Kidney (tissue), 14 donors: Measurements from ENCODE around the gene TRPM2. TPM values are rescaled to one million over a fixed set of nuclear protein-coding genes. Genes with fewer than 3 reads are reported as not detected.
"Not testable (repeated sequence)": the region's sequence is repeated elsewhere in the genome, so short reads cannot be mapped to it uniquely, and the experiment has no call there.

ENCODE experiments used
- DNase-seq, 5 donors: peaks; one replicate each; pipeline ENCODE4 v3.0.0-alpha.2; 2013 to 2020
- FAIRE-seq: peaks from 2 replicates; lab custom pipeline; 2012; peaks lifted over from hg19 to GRCh38; lab: Jason Lieb, UNC
- H3K27ac ChIP-seq, 2 donors: one replicate each; pipeline ENCODE4 v1.7.0; 2013; ENCODE audit warnings: low read depth in 2 of 2, low read length in 2 of 2, inconsistent platforms in 1 of 2
- H3K27me3 ChIP-seq: one replicate; pipeline ENCODE4 v1.7.1; 2013; ENCODE audit warnings: low read length, inconsistent platforms; ENCODE audit not compliant: control insufficient read depth, insufficient read depth
- H3K36me3 ChIP-seq, 3 donors: one replicate each; pipeline versions ENCODE4 v1.7.0 to v1.7.1; 2013; ENCODE audit warnings: low read length in 3 of 3, control low read depth in 1 of 3, inconsistent platforms in 1 of 3; ENCODE audit not compliant: insufficient read depth in 3 of 3, control insufficient read depth in 2 of 3
- H3K4me1 ChIP-seq, 3 donors: one replicate each; pipeline versions ENCODE4 v1.7.0 to v1.7.1; 2013; ENCODE audit warnings: low read length in 3 of 3, inconsistent platforms in 1 of 3, low read depth in 1 of 3; ENCODE audit not compliant: control insufficient read depth in 2 of 3, insufficient read depth in 2 of 3
- H3K4me3 ChIP-seq, 3 donors: one replicate each; pipeline versions ENCODE4 v1.7.0 to v1.8.1; 2013; ENCODE audit warnings: low read length in 3 of 3, control low read depth in 1 of 3, inconsistent platforms in 1 of 3
- H3K9ac ChIP-seq, 3 donors: one replicate each; pipeline versions ENCODE4 v1.7.0 to v1.7.1; 2013; ENCODE audit warnings: low read length in 3 of 3, control low read depth in 1 of 3, inconsistent platforms in 1 of 3
- H3K9me3 ChIP-seq, 3 donors: one replicate each; pipeline versions ENCODE4 v1.7.0 to v1.7.1; 2013; ENCODE audit warnings: low read length in 3 of 3, control low read depth in 1 of 3, inconsistent platforms in 1 of 3; ENCODE audit not compliant: control insufficient read depth in 2 of 3, insufficient read depth in 1 of 3
- intact Hi-C: fragments of 100-400 bp; cut with DNase I; formaldehyde crosslinking; loops from one replicate; pipeline ENCODE4 v1.11.1; 2022
- polyA plus RNA-seq: library from polyadenylated mRNA; stranded (reverse); fragments of 350-450 nt; fragmentation: Illumina TruSeq; extraction: RNeasy Lipid Tissue Mini Kit (QIAGEN cat#74804); gene quantifications from one replicate; pipeline ENCODE4 v1.2.3, GENCODE V29; 2014; ENCODE audit warnings: low read depth, low replicate concordance; ENCODE audit not compliant: insufficient read depth
- total RNA-seq: library from RNA; stranded (reverse); fragmentation: NEBNext Ultra II Directional; extraction: Animal tissue kit (Norgen Biotek cat#: 25700); gene quantifications from one replicate; pipeline ENCODE4 v1.2.1, GENCODE V29; 2021
- TF ChIP-seq, protein P1 (sequence below): IDR thresholded peaks from 3 replicates; pipeline ENCODE4 v1.5.1; 2012; ENCODE audit warnings: mild to moderate bottlenecking, moderate library complexity, borderline replicate concordance; ENCODE audit not compliant: insufficient read depth; ENCODE audit errors: extremely low read depth
- donor health status: control.
- donor health status: control.
- donor health status: control.
- donor health status: control.
- donor health status: control.
- donor health status: DM: yes; HTN: yes; CAD: no.
- donor health status: Normal renal cell carcinoma (clear cell type).

Gene TRPM2
- total and polyA plus RNA-seq, 2 donors from 2014 or later, result 2.0 to 11.5 TPM

DNA sequence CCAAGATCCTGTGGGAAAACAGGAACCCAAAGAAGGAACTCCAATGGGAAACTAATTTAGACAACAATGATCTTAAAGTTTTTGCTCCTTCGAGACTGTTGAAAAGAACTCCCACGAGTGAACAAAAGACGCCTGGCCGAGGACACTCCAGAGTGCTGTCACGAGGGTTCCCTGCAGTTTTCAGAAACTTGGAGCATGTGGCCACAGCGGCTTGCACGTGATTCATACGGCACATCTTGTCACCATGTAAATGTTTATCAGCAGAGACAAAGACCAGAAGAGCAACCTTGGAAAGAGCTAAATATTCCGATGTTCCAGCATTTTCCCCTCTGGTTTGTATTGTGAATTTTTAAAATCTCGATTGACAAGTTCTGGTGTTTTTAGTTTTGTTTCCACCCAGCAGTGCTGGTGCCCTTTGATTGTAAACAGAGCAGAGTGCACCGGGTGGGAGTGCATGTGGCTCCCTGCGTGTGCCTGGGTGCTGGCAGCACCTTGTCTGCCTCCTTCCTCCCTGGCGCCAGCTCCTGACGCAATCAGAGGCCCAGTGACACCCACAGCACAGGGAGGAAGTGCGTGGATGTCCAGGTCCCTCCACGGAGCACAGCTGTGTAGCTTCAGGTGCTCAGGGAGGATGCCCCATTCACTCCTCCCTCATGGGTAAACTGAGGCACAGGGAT, 124.8 kb downstream of the TRPM2 start:
- DNase-seq (no peak), FAIRE-seq (no peak)
- Histone ChIP-seq H3K4me3 (no peak overlapping the region), H3K27me3 (no peaks in the 10 kb centered on the region), H3K9me3 (no peaks in the 10 kb centered on the region), H3K9ac (no peak overlapping the region), H3K36me3 (no peaks in the 10 kb centered on the region), H3K4me1 (no peaks in the 10 kb centered on the region), H3K27ac (no peak overlapping the region)
- TF ChIP-seq, protein P1, sequence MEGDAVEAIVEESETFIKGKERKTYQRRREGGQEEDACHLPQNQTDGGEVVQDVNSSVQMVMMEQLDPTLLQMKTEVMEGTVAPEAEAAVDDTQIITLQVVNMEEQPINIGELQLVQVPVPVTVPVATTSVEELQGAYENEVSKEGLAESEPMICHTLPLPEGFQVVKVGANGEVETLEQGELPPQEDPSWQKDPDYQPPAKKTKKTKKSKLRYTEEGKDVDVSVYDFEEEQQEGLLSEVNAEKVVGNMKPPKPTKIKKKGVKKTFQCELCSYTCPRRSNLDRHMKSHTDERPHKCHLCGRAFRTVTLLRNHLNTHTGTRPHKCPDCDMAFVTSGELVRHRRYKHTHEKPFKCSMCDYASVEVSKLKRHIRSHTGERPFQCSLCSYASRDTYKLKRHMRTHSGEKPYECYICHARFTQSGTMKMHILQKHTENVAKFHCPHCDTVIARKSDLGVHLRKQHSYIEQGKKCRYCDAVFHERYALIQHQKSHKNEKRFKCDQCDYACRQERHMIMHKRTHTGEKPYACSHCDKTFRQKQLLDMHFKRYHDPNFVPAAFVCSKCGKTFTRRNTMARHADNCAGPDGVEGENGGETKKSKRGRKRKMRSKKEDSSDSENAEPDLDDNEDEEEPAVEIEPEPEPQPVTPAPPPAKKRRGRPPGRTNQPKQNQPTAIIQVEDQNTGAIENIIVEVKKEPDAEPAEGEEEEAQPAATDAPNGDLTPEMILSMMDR, result no peak
- intact Hi-C loops, result no loop called here

DNA sequence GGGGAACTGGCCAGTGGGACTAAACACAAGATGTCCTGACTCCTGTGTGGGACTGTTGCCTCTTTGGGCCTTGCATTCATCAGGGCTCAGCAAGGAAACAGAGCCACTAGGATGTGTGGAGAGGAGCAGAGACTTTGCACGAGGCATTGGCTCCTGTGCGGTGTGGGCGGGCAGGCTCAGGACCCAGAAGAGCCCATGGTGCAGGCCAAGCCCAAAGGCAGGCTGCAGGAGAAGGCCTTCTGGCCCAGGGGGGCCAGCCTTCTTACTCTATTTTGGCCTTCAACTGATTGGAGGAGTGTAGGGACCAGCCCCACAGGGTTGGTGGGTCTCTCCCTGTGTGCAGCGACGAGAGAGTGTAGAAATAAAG, 125.4 kb downstream of the TRPM2 start:
- Histone ChIP-seq H3K36me3 (no peaks in the 10 kb centered on the region), H3K27ac (no peak overlapping the region), H3K9ac (no peak overlapping the region), H3K27me3 (no peaks in the 10 kb centered on the region), H3K4me1 (no peaks in the 10 kb centered on the region), H3K4me3 (no peak overlapping the region), H3K9me3 (no peaks in the 10 kb centered on the region)
- DNase-seq (no peak), FAIRE-seq (no peak)
- intact Hi-C loops, result no loop called here
- TF ChIP-seq, protein P1, result no peak

DNA sequence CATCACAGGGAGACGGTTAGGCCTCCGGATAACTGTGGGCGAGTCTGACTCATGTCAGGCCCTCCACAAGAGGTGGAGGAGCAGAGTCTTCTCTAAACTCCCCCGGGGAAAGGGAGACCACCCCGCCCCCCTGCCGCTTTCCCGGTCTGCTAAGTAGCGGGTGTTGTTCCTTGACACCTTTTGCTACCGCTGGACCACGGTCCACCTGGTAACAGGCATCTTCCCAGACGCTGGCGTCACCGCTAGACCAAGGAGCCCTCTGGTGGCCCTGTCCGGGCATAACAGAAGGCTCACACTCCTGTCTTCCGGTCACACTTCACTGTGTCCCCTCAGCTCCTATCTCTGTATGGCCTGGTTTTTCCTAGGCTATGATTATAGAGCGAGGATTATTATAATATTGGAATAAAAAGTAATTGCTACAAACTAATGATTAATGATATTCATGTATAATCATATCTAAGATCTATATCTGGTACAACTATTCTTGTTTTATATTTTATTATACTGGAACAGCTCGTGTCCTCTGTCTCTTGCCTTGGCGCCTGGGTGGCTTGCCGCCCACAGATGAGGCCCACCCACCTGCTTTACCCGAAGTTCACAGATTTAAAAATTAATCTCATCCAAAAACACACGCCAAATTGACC, 126.3 kb downstream of the TRPM2 start:
- H3K4me1 ChIP-seq, H3K9ac ChIP-seq, FAIRE-seq, H3K27me3 ChIP-seq, H3K27ac ChIP-seq, H3K9me3 ChIP-seq, intact Hi-C loops, H3K4me3 ChIP-seq, H3K36me3 ChIP-seq: not testable (repeated sequence)
- DNase-seq, result peak in 4 of 5 donors; percentile 28 to 54 (median 33)
- TF ChIP-seq, protein P1, result peak; percentile 25
